Left renal pelvis (tissue), 4 donors: ENCODE results near the gene LRCH3. TPM values are rescaled to one million over a fixed set of nuclear protein-coding genes. Genes with fewer than 3 reads are reported as not detected.
"Not testable (repeated sequence)": the region's sequence is repeated elsewhere in the genome, so short reads cannot be mapped to it uniquely, and the experiment has no call there.

Source experiments
- DNase-seq, 4 donors: peaks; one replicate each; pipeline ENCODE4 v3.0.0-alpha.2; 2013; ENCODE audit warnings: low read depth in 4 of 4, low spot score in 3 of 4
- polyA plus RNA-seq, 4 donors: library from polyadenylated mRNA; unstranded; fragments of 120-200 nt; gene quantifications; one replicate each; pipeline ENCODE4 v1.2.1, GENCODE V29; 2013; ENCODE audit not compliant: insufficient read length in 4 of 4

The LRCH3 gene
- polyA plus RNA-seq, 4 donors = 35.0 to 52.9 (median 38.8) TPM

DNA sequence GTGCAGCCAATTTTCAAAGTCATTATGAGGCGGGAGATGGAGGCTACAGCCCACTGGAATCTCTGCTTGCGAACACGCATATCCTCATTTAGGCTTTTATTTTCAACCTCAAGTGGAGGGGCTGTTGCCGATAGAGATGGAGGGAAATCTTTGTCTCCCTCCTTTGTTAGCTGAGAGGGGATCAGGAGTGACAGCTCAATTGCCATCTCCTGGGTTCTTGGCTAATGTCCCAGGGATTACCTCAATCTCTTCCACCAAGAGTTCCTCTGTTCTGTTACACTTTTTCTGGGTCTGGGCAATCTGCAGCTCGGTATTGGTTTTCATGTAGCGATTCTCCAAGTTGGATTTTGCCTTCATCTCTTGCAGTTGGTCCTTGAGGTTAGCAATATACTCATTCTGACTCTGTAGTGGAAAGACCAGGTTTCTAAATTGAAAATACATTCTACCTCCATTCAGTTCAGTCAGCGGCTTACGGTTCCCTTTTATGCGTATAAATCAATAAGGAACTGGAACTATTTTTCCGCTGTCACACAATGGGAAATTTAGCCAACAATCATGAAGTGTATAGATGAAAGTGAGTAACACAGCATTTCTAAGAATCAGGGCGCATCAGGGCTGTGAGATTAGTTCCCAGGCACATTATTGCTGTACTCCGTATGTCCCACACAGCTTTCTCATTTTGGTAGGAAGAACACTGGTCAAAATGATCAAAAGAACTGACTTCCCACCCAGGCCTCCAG, 122.8 kb downstream of the LRCH3 start:
- DNase-seq = no peak

DNA sequence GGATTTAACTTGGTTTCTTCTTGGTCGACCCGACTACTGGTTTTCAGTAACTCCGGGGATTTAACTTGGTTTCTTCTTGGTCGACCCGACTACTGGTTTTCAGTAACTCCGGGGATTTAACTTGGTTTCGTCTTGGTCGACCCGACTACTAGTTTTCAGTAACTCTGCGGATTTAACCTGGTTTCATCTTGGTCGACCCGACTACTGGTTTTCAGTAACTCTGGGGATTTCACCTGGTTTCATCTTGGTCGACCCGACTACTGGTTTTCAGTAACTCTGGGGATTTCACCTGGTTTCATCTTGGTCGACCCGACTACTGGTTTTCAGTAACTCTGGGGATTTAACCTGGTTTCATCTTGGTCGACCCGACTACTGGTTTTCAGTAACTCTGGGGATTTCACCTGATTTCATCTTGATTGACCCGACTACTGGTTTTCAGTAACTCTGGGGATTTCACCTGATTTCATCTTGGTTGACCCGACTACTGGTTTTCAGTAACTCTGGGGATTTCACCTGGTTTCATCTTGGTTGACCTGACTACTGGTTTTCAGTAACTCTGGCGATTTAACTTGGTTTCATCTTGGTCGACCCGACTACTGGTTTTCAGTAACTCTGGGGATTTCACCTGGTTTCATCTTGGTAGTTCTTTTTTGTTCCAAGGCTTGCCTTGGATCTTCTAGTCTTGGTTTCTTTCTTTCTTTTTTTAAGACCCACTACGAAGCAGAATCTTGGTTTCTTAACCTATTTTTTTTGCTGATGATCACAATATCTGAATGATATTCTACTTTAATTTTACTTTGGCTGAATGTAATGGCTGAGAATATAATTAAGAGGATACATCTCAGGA, 130.6 kb downstream of the LRCH3 start:
- not testable (repeated sequence) for DNase-seq

DNA sequence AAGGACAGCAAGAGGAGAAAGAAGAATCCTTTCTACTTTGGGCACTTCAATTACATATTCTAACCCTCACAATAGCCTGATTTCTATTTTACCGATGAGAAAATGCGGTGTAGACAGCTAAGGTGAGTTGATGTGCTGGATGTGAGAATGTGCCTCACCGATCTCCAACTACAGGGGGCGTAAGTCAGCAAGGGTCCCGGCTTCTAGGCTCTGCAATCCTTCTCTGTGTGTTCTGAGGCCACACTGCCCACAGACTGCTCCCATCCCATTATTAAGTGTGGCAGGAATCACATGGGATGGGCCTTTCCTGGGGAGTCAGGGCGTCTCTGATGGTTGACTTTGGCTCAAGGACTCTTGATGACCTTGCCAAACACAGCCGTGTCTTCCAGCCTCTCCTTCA, 135.4 kb downstream of the LRCH3 start:
- DNase-seq = no peak

DNA sequence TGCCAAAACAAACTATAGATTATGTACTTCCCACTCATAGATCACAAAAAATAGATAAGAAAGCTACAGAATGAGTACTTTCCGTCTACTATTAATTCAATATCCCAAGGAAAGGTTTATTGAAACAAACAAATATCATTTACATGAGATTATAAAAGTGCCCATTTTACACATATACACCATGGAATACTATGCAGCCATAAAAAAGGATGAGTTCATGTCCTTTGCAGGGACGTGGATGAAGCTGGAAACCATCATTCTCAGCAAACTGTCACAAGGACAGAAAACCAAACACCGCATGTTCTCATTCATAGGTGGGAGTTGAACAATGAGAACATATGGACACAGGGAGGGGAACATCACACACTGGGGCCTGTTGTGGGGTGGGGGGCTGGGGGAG, 136.5 kb downstream of the LRCH3 start:
- not testable (repeated sequence) for DNase-seq

DNA sequence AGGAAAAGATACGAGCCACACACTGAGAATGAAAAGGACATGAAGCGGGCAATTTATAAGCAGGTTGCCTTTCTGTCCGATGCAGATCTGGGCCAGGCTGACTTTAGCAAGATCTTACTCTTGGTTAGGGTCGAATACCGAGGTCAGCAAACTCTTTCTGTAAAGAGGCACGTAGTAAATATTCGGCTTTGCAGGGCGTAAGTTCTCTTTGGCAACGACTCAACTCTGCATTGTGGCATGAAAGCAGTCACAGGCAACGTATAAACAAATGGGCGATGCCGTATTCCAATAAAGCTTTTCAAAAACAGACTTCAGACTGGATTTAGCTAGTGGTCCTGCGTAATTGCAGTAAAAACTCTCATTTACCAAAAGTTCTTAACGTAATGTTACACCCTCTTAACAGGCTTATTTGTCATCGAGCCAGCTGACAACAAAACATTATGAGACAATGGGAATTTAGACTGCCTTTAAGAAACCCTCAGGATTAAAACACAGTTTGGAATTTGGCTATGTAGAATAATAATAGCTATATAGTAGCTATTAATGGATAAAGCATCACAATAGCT, 145.8 kb downstream of the LRCH3 start:
- DNase-seq = no peak

Other genes with a start within 250 kb of the LRCH3 start
- gene BDH1, start 235.3 kb upstream of the LRCH3 start, polyA plus RNA-seq = 10 to 100 TPM in 3 of 4 donors, 1 to 10 TPM in 1; 5.2 to 50.1 (median 36.5) TPM
- gene RUBCN, start 54.4 kb upstream of the LRCH3 start, polyA plus RNA-seq = 10 to 100 TPM; 11.3 to 16.0 (median 12.7) TPM
- gene FYTTD1, start 41.4 kb upstream of the LRCH3 start, polyA plus RNA-seq = 100 to 1,000 TPM in 3 of 4 donors, 10 to 100 TPM in 1; 86.2 to 128 (median 108) TPM
- gene RPL35A, start 158.9 kb downstream of the LRCH3 start, polyA plus RNA-seq = 1,000 to 10,000 TPM; 1,642 to 1,812 (median 1,679) TPM
- 10 to 100 TPM in 2 of 4 donors, 1 to 10 TPM in 2; 5.1 to 11.3 (median 9.5) TPM for gene LMLN, start 169.0 kb downstream of the LRCH3 start, polyA plus RNA-seq